ENCODE data around the gene VLDLR.

GRCh38 chr9:2681981-2682380 lies 60.4 kb downstream of the VLDLR start:
- TF ChIP-seq, protein P1, sequence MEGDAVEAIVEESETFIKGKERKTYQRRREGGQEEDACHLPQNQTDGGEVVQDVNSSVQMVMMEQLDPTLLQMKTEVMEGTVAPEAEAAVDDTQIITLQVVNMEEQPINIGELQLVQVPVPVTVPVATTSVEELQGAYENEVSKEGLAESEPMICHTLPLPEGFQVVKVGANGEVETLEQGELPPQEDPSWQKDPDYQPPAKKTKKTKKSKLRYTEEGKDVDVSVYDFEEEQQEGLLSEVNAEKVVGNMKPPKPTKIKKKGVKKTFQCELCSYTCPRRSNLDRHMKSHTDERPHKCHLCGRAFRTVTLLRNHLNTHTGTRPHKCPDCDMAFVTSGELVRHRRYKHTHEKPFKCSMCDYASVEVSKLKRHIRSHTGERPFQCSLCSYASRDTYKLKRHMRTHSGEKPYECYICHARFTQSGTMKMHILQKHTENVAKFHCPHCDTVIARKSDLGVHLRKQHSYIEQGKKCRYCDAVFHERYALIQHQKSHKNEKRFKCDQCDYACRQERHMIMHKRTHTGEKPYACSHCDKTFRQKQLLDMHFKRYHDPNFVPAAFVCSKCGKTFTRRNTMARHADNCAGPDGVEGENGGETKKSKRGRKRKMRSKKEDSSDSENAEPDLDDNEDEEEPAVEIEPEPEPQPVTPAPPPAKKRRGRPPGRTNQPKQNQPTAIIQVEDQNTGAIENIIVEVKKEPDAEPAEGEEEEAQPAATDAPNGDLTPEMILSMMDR (IDR thresholded peaks at IDR 0.05): no peak
- TF ChIP-seq ZFX (IDR thresholded peaks at IDR 0.05; ENCODE audit: borderline replicate concordance): no peak
